ENCODE measurements around the gene OR10T2.
"Not testable (repeated sequence)": the region's sequence is repeated elsewhere in the genome, so short reads cannot be mapped to it uniquely, and the experiment has no call there.

Gene OR10T2, protein sequence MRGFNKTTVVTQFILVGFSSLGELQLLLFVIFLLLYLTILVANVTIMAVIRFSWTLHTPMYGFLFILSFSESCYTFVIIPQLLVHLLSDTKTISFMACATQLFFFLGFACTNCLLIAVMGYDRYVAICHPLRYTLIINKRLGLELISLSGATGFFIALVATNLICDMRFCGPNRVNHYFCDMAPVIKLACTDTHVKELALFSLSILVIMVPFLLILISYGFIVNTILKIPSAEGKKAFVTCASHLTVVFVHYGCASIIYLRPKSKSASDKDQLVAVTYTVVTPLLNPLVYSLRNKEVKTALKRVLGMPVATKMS

DNA sequence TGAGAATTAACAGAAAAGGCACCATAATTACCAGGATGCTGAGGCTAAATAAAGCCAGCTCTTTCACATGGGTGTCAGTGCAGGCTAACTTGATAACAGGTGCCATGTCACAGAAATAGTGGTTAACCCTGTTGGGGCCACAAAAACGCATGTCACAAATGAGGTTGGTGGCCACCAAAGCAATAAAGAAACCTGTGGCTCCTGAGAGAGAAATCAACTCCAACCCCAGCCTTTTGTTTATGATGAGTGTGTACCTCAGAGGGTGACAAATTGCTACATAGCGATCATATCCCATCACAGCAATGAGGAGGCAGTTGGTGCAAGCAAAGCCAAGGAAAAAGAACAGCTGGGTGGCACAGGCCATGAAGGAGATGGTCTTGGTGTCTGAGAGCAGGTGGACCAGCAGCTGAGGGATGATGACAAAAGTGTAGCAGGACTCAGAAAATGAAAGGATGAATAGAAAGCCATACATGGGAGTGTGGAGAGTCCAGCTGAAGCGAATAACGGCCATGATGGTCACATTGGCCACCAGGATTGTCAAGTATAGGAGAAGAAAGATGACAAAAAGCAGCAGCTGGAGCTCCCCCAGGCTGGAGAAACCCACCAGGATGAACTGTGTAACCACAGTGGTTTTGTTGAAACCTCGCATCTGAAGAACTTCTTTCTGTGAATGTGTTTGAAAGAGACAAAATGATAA, at the start of gene OR10T2:
OR10T2 (minus strand) TSS at position 649 of the 697 bp plus-strand sequence; CDS start at position 649, 0 bp downstream.
- no peak for DNase-seq (ENCODE audit: low spot score)

GRCh38 chr1:158445376-158445775, 46.1 kb upstream of the OR10T2 start:
- no peak for DNase-seq (ENCODE audit: low spot score)

DNA sequence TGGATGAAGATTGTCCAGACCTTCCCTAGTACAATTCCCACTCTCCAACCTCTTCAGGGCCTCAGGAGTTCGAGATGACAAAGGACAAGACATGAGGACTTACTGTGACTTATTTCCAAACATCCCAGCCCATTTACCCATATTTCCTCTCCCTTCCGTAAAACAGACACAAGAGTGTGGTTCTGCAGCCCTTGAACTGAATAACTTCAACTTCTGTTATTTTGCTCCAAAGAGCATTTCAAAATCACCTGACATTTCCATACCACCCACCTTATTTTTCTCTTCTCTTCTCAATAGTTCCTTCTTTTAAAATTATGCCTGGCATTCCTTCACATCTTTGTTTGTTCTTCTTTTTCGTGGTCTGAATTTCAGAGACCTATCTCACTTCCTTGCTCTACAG, 35.5 kb upstream of the OR10T2 start:
- DNase-seq (ENCODE audit: low spot score): no peak

DNA sequence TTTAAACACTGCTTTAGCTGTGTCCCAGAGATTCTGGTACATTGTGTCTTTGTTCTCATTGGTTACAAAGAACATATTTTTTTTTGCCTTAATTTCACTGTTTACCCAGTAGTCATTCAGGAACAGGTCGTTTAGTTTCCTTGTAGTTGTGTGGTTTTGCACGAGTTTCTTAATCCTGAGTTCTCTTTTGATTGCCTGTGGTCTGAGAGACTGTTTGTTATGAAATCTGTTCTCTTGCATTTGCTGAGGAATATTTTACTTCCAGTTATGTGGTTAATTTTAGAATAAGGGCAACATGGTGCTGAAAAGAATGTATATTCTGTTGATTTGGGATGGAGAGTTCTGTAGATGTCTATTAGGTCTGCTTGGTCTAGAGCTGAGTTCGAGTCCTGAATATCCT, 30.9 kb upstream of the OR10T2 start:
- not testable (repeated sequence) for DNase-seq (ENCODE audit: low spot score)

GRCh38 chr1:158426137-158426536, 26.9 kb upstream of the OR10T2 start, which contains the start of gene OR10K2:
OR10K2 (minus strand) TSS chr1:158426237; CDS start chr1:158420866, 5,371 bp downstream.
- no peak for DNase-seq (ENCODE audit: low spot score)

GRCh38 chr1:158425027-158425426, 25.8 kb upstream of the OR10T2 start:
- no peak for DNase-seq (ENCODE audit: low spot score)

GRCh38 chr1:158422212-158422611, 22.9 kb upstream of the OR10T2 start:
- no peak for DNase-seq (ENCODE audit: low spot score)

- no peak for DNase-seq (ENCODE audit: low spot score)
These were observed 18.3 kb upstream of the OR10T2 start for GRCh38 chr1:158417586-158417985.

DNA sequence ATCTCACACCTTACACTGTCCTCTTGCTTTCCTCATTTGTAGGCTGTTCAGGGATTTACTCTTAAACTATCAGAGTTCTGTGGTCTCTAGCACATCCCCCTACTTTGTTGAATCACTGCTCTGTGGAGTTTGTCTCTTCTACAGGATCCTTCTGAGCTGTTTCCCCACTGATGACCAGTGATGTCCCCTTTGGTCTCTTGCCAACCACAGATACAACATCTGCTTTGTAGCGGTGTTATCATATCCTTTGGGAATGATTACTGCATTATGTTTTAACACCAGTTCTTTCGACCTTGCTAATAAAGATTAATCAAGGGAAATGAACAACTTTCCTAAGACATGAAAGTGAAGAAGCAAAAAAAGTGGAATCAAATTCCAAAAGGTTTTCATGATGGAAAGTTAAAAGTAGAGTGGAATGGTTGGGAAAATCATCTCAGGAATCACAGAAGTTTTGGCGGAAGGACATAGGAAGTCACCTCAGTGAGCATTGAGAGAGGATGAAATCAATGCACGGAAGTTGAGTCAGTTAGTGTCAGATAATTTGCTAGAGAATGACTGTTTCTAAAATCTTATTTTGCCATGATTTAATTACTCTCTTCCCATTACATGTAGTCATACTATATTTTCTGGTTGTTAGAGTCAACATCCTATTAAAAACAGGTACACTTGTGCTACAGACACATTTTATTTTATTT, 15.5 kb upstream of the OR10T2 start:
- no peak for DNase-seq (ENCODE audit: low spot score)

DNA sequence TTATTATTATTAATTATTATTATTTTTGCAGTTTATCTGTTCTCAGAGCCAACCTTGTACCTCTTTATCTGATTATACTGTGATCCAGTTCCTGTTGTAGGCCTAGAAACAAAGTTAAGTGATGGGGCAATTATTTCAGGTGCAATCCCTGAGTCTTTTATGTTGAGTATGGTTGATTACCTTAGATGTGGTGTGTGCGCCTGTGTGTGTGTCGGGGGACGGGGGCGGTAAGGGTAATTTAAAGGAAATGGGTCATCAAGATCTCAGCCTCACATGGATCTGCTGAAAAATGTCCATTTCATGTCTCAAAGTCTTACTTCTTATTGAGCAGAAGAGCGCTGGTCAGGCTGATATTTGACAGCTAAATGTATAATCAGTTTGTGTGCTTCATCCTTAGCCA, 7.8 kb upstream of the OR10T2 start:
- no peak for DNase-seq (ENCODE audit: low spot score)

DNA sequence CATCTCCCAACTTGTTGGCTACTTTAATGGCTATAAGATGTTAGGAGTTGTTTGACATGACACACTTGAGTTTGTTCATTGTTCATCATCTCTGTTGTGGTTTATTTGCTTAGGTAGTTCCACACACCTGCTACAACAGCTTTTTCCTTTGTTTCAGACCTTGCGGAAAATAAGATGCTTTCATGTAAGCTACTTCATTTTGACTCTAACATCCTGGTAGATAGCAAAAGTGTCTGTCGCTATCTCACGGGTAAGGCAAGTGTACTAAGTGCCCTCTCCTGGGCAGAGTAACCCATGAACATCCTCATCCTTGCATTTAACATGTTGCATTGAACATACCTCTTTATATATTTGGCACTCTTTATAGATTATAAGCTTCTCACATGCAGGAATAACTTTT, 1.6 kb upstream of the OR10T2 start:
- DNase-seq (ENCODE audit: low spot score): no peak

GRCh38 chr1:158396646-158397045, 2.6 kb downstream of the OR10T2 start:
- DNase-seq (ENCODE audit: low spot score): no peak

GRCh38 chr1:158393476-158393875, 5.8 kb downstream of the OR10T2 start:
- no peak for DNase-seq (ENCODE audit: low spot score)

GRCh38 chr1:158391099-158391498, 8.2 kb downstream of the OR10T2 start:
- no peak for DNase-seq (ENCODE audit: low spot score)

- DNase-seq (ENCODE audit: low spot score): no peak
These were observed 8.9 kb downstream of the OR10T2 start for GRCh38 chr1:158390331-158390730.

GRCh38 chr1:158374860-158375259, 24.4 kb downstream of the OR10T2 start:
- DNase-seq (ENCODE audit: low spot score): no peak

- not testable (repeated sequence) for DNase-seq (ENCODE audit: low spot score)
These were observed 25.2 kb downstream of the OR10T2 start for GRCh38 chr1:158374101-158374500.

- no peak for DNase-seq (ENCODE audit: low spot score)
These were observed 27.9 kb downstream of the OR10T2 start for GRCh38 chr1:158371188-158371953.

DNA sequence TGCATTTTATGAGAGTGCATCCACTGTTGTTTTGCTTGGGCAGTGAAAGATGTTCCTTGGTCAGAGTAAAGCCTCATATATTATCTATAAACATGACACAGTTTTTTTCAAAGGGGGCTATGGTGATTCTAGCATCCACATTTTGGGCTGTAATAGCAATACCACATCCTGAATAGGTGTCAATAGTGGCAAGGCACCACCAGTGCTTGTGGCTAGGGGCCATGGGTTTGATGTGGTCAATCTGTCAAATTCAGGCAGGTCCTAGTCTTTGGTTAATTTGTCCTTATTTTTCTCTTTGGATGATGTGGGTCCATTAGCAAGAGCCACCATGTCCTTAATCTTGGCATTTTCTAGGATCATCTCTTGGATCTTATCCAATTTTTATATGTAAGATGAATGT, 32.5 kb downstream of the OR10T2 start:
- DNase-seq (ENCODE audit: low spot score): no peak

DNA sequence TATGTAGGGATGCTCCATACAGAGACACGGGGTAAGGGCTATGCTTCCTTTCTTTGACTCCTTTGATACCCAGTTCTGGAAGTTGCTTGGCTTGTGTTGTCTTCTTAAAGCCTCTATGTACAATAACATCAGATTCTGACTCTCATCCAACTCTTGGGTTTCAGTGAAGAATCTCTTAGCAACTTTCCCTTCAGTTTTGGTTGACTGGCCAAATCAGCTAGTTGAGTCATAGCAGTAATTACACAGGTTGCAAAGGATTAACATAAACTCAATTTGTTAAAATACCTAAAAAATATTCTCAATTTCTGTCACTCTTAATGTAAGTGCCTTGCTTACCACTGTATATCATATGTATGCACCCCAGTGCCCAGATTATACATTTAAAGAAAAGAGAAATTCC, 36.3 kb downstream of the OR10T2 start:
- DNase-seq (ENCODE audit: low spot score): no peak

DNA sequence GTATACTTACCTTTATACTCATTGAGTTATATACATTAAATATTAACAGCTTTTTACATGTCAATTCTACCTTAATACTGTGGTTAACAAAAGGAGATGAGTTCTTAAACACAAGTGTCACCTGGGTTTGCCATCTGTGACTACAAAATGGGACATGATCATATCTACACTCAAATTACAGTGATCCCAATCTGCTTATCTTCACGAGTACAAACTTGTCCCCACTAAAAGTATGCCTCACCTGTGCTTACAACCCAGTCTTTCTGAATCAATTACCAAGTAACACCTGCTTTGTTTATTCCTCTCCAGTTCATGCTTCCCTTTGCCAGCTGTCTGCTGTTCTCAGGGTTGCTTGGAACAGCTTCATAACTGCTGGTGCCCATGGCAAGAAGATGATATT, 36.8 kb downstream of the OR10T2 start:
- DNase-seq (ENCODE audit: low spot score): no peak

DNA sequence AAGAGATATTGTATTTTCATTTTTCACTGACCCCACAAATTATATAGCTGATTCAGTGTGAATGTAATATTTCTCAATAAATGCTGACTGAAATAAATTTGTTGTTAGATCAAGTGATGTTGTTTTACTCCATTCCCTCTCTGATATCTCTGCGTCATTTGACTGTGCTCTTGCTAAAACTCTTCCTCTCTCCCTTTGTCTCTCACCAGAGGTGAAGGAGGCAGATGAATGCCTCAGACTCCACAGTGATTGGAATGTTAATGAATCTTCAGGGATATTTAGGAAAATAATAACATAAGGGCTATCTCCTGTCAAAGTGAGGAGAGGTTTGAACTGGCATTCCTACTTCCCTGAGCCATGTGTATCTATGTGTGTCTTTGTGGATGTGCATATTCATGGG, 41.8 kb downstream of the OR10T2 start:
- no peak for DNase-seq (ENCODE audit: low spot score)
